Measurements from ENCODE around the gene VGLL4.
"Not testable (repeated sequence)": the region's sequence is repeated elsewhere in the genome, so short reads cannot be mapped to it uniquely, and the experiment has no call there.

Gene VGLL4

GRCh38 chr3:11604139-11604892, 39.4 kb downstream of the VGLL4 start:
- no peak for DNase-seq

- no peak for DNase-seq
Observed at GRCh38 chr3:11603628-11604027, 40.1 kb downstream of the VGLL4 start.

- no peak for DNase-seq
Observed at GRCh38 chr3:11602886-11603527, 40.7 kb downstream of the VGLL4 start.

GRCh38 chr3:11602239-11602840, 41.4 kb downstream of the VGLL4 start:
- no peak for DNase-seq

DNA sequence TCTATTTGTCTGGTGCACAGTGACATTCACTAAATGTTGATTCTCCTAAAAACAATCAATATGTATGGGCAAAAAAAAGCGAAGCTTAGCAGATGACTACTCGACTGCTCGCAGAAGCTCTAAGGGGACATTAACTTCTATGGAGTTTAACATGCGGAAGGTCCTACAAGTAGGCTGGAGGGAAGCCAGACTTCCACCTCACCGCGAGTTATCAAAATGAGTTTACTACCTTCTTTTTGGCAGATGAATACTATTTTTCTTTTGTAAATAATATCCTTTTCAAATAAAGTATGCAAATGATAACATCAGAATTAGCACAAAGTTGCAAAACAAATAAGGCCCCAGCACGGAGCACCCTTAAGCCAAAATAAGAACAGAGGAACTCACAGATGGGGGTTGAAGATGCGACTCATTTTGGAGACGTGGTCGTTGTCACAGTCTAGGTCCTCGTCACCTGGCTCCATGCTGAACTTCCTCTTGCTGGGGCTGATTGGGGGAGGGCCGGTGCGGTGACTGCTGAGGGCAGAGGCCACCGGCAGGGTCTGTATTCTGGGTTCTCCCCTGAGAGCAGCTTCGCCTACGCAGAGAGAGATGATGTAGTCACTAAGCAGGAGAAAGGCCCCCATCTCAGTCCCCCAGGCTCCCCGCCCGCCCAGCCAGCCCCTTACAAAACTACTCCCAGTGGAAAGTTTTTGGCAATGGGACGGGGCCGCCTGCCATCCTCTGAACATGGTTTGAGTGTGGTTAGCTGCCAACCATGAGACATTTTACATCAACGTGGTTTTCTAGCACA, 42.1 kb downstream of the VGLL4 start:
- DNase-seq: no peak

DNA sequence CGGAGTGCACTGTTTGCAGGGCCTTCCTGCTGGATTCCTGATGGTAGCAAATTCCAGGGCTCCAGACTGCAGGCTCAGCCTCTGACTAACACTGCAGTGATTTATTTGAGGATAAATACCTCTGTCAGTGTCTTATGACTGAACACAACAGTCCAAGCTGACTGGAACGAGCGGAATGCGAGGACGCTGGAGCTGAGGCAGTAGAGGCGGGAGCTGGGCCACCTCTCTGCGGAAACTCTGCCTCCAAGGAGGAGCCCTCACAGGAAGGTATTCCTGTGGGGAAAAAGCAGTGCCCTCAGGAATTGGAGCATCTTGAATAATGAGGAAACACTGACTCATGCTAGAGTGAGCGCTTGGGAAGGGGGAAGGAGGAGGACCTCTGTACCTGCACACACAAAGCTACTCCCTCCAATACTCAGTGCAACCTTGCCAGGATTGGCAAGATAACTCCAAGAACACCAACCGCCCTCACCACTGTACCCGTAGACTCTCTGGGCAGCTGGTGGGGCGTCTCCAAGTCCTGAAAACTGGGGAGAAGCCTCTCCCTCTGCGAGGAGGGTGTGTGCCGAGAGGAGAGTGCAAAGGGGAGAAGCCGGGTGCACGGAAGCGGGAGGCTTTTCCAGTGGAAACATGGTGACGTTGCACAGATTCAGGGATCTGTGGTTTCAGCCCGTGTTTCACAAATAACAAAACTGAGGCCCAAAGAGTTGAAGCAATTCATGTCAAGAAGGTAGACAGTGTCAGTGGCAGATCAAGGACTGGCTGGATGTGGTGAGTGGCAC, 43.0 kb downstream of the VGLL4 start:
- DNase-seq: no peak

GRCh38 chr3:11596387-11596786, 47.3 kb downstream of the VGLL4 start:
- DNase-seq: no peak

DNA sequence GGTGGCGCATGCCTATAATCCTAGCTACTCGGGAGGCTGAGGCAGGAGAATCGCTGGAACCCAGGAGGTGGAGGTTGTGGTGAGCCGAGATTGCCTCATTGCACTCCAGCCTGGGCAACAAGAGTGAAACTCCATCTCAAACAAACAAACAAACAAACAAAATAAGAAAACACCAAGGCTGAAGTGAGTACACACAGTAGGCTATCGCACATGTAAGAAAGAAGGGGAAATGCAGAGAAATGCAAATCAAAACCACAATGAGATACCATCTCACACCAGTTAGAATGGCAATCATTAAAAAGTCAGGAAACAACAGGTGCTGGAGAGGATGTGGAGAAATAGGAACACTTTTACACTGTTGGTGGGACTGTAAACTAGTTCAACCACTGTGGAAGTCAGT, 48.7 kb downstream of the VGLL4 start:
- DNase-seq: not testable (repeated sequence)

DNA sequence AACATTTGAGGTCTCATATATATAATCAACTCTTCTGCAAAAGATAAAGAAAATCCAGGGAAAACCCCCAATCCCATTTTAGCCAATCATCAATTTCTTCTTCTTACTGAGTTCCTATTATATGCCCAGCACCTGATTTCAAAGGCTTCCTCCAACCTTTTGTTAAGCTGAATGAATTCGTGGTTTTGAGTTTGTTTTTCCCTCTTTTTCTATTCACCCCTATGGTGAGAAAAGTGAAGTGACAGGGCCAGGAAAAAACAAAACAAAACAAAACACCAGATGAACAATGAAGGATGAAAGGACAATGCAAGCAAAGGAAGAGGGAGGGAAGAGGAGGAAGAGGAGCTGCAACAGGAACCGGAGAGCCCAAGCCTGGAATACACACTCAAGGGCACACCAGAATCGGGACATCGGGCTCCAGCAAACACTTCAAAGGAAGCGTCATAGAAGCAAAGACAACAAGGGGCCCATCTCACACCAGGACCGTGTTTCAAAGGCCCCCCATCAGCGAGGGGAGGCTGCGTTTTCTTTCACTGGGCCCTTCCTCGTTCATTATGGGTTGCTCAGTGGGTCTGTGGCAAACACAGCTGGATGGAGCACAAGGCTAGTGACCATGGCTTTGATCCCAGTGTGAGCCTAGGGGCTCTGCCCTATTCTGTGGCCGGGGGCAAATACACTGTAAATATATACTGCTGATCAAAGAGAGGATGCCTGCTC, 50.2 kb downstream of the VGLL4 start:
- DNase-seq: no peak

GRCh38 chr3:11592445-11593298, 51.0 kb downstream of the VGLL4 start:
- DNase-seq: no peak

DNA sequence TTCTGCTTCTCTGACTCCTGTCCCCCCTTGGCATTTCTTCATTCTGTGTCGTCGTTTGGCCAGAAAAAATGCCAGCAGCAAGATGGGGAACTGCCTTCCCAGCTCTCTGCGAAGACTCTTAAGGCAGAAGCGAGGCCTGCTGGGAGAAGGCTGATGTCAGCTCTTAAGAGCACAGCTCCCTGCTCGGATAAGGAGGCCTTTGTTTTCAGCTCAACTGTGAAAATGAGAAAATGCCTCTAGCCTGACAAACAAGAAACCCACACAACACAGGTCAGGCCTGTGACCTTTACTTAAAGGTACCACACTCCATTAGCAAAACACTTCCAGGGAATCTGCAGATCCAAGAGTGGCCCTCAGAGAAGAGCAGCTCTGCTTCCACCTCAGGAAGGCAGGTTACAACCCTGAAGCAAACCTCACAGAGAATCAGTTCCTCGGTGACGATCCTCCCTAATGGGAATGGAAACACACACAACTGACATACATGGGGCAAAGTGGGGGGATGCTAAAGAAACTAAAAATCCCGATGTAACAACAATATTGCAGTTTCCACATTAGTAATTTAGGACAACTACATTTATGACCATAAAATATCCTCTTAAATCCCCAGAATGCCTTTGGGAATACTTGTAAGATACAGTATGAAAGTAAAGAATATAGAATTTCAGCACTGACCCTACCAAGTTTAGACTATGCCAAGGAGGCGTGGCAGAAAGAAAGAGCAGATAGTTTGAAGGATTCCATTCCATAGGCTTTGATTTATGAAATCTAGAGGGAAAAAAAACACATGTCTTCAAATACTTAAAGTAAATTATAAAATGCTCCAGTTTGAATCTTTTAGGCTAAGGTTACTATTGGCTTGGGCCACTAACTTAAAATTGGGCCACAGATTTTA, 52.1 kb downstream of the VGLL4 start:
- DNase-seq: no peak

DNA sequence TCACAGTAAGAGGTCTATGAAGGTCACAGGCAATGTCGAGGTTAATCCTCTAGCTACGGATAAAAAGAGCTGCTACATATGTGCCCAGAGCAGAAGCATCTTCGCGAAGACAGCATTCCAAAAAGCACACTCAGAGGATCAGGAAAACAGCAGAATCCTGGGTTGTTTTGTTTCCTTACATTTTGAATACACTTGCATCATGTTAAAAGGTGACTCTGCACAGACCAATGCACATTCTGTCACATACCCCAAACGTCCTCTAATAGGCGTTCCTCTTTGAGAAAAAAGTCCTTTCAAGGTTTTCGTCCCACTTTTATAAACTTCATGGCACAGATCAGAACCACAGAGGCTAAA, 52.7 kb downstream of the VGLL4 start:
- no peak for DNase-seq

DNA sequence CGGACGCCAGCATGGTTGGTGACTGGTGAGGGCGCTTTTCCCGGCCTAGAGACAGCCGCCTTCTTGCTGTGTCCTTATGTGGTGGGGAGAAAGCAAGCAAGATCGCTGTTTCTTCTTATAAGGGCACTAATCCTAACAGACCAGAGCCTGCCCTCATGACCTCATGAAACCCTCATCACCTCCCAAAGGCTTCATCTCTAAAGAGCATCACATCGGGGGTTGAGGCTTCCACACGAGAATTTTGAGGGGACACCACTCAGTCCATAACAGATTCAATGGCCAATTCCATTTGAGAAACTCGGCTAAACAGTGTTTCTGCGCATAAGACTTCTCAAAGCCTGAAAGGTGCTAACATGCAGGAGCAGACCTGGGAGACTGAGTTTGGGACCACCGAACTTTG, 54.0 kb downstream of the VGLL4 start:
- no peak for DNase-seq

DNA sequence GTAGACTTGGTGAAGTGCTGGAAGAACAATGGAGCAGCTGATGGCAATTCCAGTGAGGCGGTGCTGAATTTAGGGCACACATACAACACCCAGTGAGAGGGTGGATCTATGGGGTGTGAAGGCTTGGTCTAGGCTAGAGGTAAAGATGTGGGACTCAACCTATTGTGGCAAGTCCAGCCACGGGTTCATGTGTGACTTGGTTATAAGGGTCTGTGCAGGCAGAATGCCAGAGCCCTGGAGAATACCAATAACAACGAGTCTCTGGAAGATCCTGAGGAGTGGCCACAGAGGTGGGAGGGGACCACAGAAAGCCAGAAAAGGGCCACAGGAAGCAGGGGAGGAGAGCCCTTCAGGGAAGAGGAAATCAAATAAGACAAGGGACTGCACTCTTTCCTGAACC, 55.0 kb downstream of the VGLL4 start:
- DNase-seq: no peak

- DNase-seq: no peak
Observed at GRCh38 chr3:11588338-11588737, 55.4 kb downstream of the VGLL4 start.

DNA sequence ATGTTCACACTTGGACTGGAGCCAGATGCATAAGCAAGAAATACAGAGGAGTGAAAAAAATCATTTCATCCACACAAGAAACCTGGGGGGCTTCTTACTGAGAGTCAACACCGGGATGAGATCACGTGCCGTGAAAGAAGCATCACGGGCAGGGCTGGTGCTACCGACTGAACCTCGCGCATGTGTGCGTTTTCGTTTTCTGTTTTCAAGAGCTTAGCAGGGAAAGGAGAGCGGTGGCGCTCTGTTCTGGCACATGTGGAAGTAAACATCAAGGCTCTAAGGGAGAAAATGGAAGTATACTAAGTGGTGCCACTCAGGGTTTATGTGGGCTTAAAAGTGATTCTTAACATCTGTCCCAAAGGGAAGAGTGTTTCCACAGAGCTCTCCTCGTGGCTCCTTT, 55.9 kb downstream of the VGLL4 start:
- no peak for DNase-seq

DNA sequence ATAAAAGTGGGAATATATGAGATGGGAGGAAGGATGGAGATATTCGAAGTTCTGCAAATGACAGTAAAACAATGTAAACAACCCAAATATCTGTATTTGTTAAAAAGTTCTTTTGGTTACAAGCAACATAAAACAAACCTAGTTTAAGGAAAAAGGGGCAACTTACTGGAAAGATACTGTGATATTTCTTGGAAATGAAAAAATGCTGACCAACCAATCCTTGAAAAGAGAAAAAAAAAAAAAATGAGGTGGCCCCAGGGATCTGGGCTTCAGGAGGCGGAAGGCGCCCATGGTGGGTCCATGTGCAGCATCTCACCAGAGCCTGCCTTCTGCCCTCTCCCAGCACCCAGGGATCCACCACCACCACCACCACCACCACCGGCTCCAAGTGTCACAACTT, 59.1 kb downstream of the VGLL4 start:
- no peak for DNase-seq

GRCh38 chr3:11583638-11584046, 60.1 kb downstream of the VGLL4 start:
- DNase-seq: no peak

DNA sequence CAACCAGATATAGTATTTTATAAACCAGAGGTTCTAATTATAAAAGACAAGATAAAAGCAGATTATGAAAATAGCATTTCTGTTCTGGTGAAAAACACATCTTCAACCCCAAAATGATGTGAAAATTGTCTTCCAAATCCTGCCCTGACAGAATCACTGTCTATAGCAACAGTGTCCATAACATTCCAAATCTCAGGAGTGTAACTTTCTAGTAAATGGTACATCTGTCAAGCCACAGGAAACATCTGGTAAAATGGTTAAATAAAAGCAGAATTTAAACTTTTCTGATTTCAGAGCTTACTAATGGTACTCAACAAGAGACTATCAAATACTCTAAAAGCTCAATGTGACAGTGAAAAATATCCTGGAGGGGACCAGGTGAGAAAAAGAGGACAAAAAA, 60.5 kb downstream of the VGLL4 start:
- DNase-seq: no peak

All from NCI-H1092 treated with DMSO at 0.1 percent for 48 hours (cell line).